GM12872 (cell line): Measurements from ENCODE around the gene NDUFA1.

Experiments
- CTCF ChIP-seq: IDR thresholded peaks from 3 replicates; pipeline ENCODE4 v1.5.1; 2011; ENCODE audit warnings: low read depth, mild to moderate bottlenecking, low read length, moderate library complexity; ENCODE audit not compliant: insufficient read depth

The NDUFA1 gene

GRCh38 chrX:119871599-119872395 is at the start of gene NDUFA1, which contains the start of gene RNF113A:
Gene NDUFA1, plus strand, starts transcription at chrX:119871832. Its CDS starts 80 bp downstream, at chrX:119871912.
Gene RNF113A, minus strand, starts transcription at chrX:119871733. Its CDS starts 120 bp downstream, at chrX:119871613.
- no peak for TF ChIP-seq CTCF

GRCh38 chrX:119826399-119826959 is 45.2 kb upstream of the NDUFA1 start:
- TF ChIP-seq CTCF = no peak

- no peak for TF ChIP-seq CTCF
These were observed 43.2 kb upstream of the NDUFA1 start for GRCh38 chrX:119828446-119828845.

- no peak for TF ChIP-seq CTCF
These were observed 37.7 kb upstream of the NDUFA1 start for GRCh38 chrX:119833905-119834304.

- TF ChIP-seq CTCF = no peak
These were observed 19.0 kb upstream of the NDUFA1 start, which contains the start of gene UPF3B for GRCh38 chrX:119852382-119853353. Gene UPF3B, minus strand, starts transcription at chrX:119852963. Its CDS starts 35 bp downstream, at chrX:119852928.

GRCh38 chrX:119853444-119853843 is 18.2 kb upstream of the NDUFA1 start:
- no peak for TF ChIP-seq CTCF
